SJCRH30 (cell line): Measurements from ENCODE around the gene VARS2. TPM values are rescaled to one million over a fixed set of nuclear protein-coding genes. Genes with fewer than 3 reads are reported as not detected.
"Not testable (repeated sequence)": the region's sequence is repeated elsewhere in the genome, so short reads cannot be mapped to it uniquely, and the experiment has no call there.

Source experiments
- DNase-seq, 2 experiments: peaks; one replicate each; pipeline ENCODE4 v3.0.0-alpha.2; 2015 to 2020
- H3K27ac ChIP-seq: fragments of 250-450 bp; sonication (Bioruptor Pico); 2 replicates; pipeline ENCODE4 v1.5.1; 2020; ENCODE audit warnings: mild to moderate bottlenecking, moderate library complexity
- H3K27me3 ChIP-seq: fragments of 250-450 bp; sonication (Bioruptor Pico); 2 replicates; pipeline ENCODE4 v1.5.1; 2020; ENCODE audit warnings: mild to moderate bottlenecking, moderate library complexity
- H3K36me3 ChIP-seq: fragments of 250-450 bp; sonication (Bioruptor Pico); 2 replicates; pipeline ENCODE4 v1.5.1; 2020; ENCODE audit warnings: mild to moderate bottlenecking, moderate library complexity
- H3K4me1 ChIP-seq: fragments of 250-450 bp; sonication (Bioruptor Pico); 2 replicates; pipeline ENCODE4 v1.5.1; 2020; ENCODE audit warnings: mild to moderate bottlenecking, moderate library complexity
- H3K4me3 ChIP-seq: fragments of 250-450 bp; sonication (Bioruptor Pico); 2 replicates; pipeline ENCODE4 v1.5.1; 2020; ENCODE audit warnings: mild to moderate bottlenecking, moderate library complexity
- H3K9me3 ChIP-seq: fragments of 250-450 bp; sonication (Bioruptor Pico); replicated peaks from 2 replicates; pipeline ENCODE4 v1.5.1; 2020; ENCODE audit warnings: mild to moderate bottlenecking, moderate library complexity
- total RNA-seq: library from RNA; depleted of rRNA; stranded (reverse); fragments of >200 nt; shearing (Covaris generic); gene quantifications from 2 replicates; pipeline ENCODE4 v1.2.3, GENCODE V29; 2014

Gene VARS2
- total RNA-seq, 1 experiment from 2014 or later: 21.3 TPM

DNA sequence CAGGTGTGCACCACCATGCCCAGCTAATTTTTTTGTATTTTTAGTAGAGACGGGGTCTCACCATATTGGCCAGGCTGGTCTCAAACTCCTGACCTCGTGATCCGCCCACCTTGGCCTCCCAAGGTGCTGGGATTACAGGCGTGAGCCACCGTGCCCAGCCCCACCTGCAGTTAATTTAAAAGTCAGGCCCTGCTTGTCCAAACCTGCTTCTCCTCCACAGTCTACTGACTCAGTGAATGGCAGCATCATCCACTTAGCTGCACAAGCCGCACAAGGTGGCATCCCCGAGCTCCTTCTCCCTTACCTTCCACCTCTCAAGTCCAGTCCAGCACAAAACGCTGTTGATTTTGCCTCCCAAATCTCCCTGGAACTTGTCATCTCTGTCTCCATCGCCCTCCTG is 11.8 kb upstream of the VARS2 start:
- not testable (repeated sequence) for H3K4me3 ChIP-seq, H3K4me1 ChIP-seq, H3K27ac ChIP-seq, H3K27me3 ChIP-seq, H3K9me3 ChIP-seq, DNase-seq
- peaks cover 25% of the 10 kb centered on the region for H3K36me3 ChIP-seq

DNA sequence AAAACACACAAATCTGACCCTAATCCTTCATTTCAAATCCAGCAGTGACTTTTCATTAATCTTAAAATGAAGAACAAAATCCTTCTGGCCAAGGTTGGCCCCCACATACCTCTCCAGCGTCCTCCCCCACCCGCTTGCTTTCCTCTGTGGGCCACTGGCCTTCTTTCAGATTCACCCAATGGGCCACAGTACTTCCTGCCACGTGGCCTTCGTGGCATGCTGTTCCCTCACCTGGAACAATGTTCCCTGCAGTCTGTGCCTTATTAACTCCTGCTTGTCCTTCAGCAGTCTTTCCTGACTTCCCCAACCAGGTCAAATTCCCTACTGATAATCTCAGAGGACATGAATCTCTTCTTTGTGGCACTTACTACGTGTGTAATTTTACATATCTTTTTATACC is 11.3 kb upstream of the VARS2 start:
- Histone ChIP-seq H3K9me3 (no peaks in the 10 kb centered on the region), H3K4me3 (no peak overlapping the region), H3K36me3 (peaks cover 20% of the 10 kb centered on the region), H3K27me3 (no peaks in the 10 kb centered on the region), H3K4me1 (no peaks in the 10 kb centered on the region), H3K27ac (no peak overlapping the region)
- DNase-seq: no peak

DNA sequence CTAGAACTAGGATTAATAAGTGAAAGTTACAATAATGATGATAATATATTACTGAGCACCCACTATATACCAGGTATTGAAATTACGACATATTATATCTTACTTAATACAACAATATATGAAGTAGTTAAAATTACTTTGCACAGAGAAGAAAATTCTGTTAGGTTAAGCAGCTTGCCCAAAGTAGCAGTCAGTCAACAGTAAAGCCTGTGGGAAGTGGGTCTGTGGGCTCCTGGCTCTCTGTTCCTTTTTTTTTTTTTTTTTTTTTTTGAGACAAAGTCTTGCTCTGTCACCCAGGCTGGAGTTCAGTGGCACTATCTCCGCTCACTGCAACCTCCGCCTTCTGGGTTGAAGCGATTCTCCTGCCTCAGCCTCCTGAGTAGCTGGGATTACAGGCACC is 10.8 kb upstream of the VARS2 start:
- H3K27ac ChIP-seq: no peak overlapping the region
- no peak overlapping the region for H3K4me3 ChIP-seq
- no peaks in the 10 kb centered on the region for H3K4me1 ChIP-seq
- no peaks in the 10 kb centered on the region for H3K27me3 ChIP-seq
- no peaks in the 10 kb centered on the region for H3K9me3 ChIP-seq
- H3K36me3 ChIP-seq: peaks cover 15% of the 10 kb centered on the region
- DNase-seq: no peak

DNA sequence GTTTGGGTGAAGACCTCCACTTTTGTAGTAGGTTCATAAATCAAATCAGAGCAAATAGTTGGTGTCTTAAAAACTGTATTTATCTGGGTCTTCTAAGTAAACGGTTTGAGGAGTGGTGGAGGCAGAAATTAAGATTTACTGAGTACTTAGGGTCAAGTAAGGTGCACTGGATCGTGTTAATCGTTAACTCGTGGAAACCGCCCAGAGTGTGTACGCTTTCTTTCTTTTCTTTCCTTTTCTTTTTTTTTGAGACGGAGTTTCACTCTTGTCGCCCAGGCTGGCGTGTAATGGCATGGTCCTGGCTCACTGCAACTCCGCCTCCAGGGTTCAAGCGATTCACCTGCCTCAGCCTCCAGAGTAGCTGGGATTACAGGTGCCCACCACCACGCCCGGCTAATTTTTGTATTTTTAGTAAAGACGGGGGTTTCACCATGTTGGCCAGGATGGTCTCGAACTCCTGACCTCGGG is 6.7 kb upstream of the VARS2 start:
- not testable (repeated sequence) for H3K9me3 ChIP-seq, H3K4me1 ChIP-seq, H3K36me3 ChIP-seq, H3K27ac ChIP-seq, H3K27me3 ChIP-seq, DNase-seq
- peak overlapping the region; percentile 81 for H3K4me3 ChIP-seq

DNA sequence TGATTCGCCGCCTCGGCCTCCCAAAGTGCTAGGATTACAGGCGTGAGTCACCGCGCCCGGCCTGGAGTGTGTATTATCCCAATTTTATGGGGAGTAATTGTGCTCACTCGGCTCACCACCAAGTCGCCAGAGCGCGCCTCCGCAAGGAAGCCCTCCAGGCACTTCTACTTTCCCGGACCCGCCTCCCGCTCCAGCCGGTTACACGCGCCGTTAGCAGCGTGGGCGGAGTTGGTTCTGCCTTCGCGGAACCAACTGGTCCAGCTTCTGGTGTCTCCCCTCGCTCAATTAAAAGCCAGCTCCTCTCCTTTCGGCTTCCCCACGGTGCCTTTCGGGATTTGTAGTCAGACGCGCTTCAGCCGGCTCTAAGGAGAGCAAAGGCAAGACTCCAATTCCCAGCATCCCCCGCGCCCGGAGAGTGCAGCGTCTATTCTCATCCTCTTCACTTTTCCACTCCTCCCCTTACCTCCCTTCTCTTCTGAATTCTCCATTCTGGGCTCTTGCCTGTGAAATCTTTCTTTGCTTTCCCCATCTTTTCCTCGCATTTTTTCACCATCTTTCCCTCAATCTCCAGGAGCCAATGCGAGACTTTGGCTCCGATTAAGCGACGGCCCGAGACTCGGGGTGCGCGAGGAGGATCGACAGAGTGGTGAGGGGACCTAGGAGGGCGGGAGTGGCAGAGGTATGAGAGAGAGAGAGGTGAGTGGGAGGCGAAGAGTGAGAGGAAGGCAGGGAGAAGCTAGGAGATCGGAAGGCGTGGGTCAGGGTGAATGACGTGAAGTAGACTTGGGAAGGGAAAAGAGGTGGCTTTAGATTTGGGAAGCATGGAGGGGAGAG is 6.1 kb upstream of the VARS2 start, which contains the start of gene GTF2H4:
TSS of gene GTF2H4 (plus strand) at position 450 of the 834 bp plus-strand sequence.
- no peaks in the 10 kb centered on the region; the same call in none of the 2 replicates for H3K36me3 ChIP-seq
- peak; percentile 97 to 99 for DNase-seq
- no peaks in the 10 kb centered on the region for H3K4me1 ChIP-seq
- H3K27me3 ChIP-seq: no peaks in the 10 kb centered on the region
- peak within 1 kb of the TSS; percentile 81 for H3K4me3 ChIP-seq
- no peaks in the 10 kb centered on the region for H3K9me3 ChIP-seq
- H3K27ac ChIP-seq: peak within 1 kb of the TSS; percentile 28; the same call in 1 of the 2 replicates

DNA sequence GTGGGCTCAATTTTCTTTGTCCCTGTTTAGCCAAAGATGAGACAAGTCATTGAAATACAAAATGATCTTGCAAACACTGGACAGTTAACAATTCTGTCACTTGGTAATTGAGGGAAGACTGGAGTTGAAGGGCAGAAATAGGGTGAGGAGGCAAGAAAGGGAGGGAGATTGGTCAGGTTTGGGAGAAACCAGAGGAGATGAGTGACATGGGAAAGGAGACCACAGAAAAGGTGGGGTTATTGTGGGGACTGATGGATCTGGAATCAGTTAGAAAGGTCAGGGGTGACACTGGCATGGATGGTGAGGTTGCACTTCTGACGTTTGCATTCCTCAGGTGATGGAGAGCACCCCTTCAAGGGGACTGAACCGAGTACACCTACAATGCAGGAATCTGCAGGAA is 5.3 kb upstream of the VARS2 start:
- Histone ChIP-seq H3K4me3 (peak overlapping the region; percentile 81), H3K36me3 (no peaks in the 10 kb centered on the region; the same call in none of the 2 replicates), H3K27ac (no peak overlapping the region), H3K9me3 (no peaks in the 10 kb centered on the region), H3K4me1 (no peaks in the 10 kb centered on the region), H3K27me3 (no peaks in the 10 kb centered on the region)
- no peak for DNase-seq

DNA sequence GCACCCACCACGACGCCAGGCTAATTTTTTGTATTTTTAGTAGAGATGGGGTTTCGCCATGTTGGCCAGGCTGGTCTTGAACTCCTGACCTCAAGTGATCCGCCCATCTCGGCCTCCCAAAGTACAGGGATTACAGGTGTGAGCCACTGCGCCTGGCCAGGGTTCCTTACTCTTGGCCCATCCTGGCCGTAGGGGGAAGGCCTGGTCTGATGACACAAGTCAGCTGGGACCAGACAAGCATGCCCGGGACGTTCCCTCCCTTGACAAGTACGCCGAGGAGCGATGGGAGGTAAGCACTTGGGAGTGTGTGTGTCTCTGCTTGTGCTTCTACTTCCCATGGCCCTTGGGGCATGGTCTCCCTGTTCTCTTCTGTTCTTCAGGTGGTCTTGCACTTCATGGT is 3.6 kb upstream of the VARS2 start:
- H3K27me3 ChIP-seq, H3K4me1 ChIP-seq, DNase-seq, H3K27ac ChIP-seq, H3K36me3 ChIP-seq, H3K9me3 ChIP-seq, H3K4me3 ChIP-seq: not testable (repeated sequence)

DNA sequence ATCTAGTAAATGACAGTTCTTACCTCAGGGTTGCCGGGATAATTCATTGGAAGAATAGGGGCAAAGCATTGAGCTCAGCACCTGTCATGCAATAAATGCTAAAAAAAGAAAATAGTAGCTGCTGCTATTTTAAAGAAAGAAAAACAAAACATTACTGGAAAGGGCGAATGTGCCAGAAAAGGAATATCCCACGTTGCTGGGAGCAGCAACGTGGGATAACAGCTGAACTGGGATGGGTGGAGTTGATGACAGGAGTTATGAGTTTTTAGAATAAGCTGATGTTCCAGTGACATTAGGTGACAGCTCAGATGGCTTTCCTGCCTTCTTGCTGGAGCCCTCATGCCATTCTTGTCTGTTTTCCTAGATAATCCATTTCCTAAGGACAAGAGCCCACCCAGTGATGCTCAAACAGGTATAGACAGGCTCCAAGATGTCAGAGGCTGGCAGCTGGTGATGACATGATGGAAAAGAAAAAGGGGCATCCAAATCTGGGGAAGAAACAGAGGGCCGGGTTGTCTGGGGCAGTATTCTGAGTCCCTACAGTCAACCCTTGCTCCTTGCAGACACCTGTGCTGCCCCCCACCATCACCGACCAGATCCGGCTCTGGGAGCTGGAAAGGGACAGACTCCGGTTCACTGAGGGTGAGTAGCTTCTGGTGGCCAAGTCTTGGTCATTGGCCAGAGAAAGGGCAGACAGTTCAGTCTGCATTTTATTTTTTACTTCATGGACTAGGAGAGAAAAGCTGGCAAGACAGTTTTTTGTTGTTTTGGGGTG is 1.1 kb upstream of the VARS2 start:
- H3K27ac ChIP-seq: no peak overlapping the region
- DNase-seq: no peak
- H3K4me1 ChIP-seq: peaks cover 7% of the 10 kb centered on the region
- no peak overlapping the region for H3K4me3 ChIP-seq
- H3K27me3 ChIP-seq: no peaks in the 10 kb centered on the region
- no peaks in the 10 kb centered on the region for H3K9me3 ChIP-seq
- H3K36me3 ChIP-seq: peaks cover 3% of the 10 kb centered on the region

DNA sequence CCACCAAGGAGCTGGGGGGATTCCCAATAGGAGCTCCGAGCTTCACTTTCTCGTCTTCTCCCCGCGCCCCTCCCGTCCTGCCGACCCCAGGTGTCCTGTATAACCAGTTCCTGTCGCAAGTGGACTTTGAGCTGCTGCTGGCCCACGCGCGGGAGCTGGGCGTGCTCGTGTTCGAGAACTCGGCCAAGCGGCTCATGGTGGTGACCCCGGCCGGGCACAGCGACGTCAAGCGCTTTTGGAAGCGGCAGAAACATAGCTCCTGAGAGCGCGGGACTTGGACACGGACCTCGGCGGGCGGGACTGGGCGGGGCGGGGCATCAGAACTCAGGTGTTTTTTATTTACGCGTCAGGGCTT is 340 bp upstream of the VARS2 start:
- Histone ChIP-seq H3K4me1 (peaks cover 7% of the 10 kb centered on the region), H3K4me3 (no peak overlapping the region), H3K27me3 (no peaks in the 10 kb centered on the region), H3K9me3 (no peaks in the 10 kb centered on the region), H3K27ac (no peak overlapping the region), H3K36me3 (peaks cover 3% of the 10 kb centered on the region)
- DNase-seq: no peak

DNA sequence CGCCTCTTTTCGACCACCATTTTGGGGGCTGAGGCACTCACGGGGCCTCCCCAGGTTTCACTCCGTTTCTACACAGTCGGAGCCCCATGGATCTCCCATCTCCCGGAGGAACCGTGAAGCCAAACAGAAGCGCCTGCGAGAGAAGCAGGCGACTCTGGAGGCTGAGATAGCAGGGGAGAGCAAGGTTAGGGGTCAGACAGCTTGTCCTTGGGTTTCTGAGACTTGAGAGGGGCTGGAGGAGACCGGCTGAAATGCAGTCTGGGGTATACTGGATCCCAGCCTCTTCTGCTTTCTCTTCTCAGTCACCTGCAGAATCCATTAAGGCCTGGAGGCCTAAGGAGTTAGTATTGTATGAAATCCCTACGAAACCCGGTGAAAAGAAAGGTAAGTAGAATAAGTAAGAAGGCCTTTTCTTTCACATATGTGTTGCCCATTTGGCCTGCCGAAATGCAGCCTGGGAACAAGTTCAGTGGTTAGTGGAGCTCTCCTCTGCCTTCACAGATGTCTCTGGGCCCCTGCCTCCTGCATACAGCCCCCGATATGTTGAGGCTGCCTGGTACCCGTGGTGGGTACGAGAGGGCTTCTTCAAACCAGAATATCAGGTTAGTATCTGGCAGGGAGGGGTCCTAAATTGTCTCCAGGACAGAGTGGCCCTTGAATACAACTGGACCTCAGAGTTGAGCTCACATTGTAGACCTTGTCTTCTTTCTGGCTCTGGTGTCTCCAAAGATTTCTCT is 984 bp downstream of the VARS2 start:
- Histone ChIP-seq H3K27me3 (no peaks in the 10 kb centered on the region), H3K4me1 (peaks cover 7% of the 10 kb centered on the region), H3K4me3 (peak overlapping the region; percentile 64), H3K9me3 (no peaks in the 10 kb centered on the region), H3K27ac (peak overlapping the region; percentile 76), H3K36me3 (peaks cover 3% of the 10 kb centered on the region)
- DNase-seq: peak in 1 of 2 experiments; percentile 7

DNA sequence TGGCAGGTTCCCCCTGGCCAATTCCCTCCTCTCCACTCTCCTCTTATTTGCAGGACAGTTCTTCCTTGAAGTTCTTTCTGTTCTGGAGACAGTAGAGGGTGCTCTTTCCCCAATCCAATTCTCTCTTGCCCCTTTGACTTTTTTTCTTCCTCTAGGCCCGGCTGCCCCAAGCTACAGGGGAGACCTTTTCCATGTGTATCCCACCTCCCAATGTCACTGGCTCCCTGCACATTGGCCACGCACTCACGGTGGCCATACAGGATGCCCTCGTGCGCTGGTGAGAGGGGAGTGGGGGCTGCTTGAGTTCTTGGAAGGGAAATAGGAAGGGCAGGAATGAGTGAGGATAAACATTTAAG is 1.5 kb downstream of the VARS2 start:
- no peak overlapping the region for H3K27ac ChIP-seq
- no peaks in the 10 kb centered on the region for H3K27me3 ChIP-seq
- peak; percentile 36 to 72 for DNase-seq
- no peaks in the 10 kb centered on the region for H3K9me3 ChIP-seq
- no peak overlapping the region for H3K4me3 ChIP-seq
- H3K36me3 ChIP-seq: peaks cover 8% of the 10 kb centered on the region
- peaks cover 7% of the 10 kb centered on the region for H3K4me1 ChIP-seq

DNA sequence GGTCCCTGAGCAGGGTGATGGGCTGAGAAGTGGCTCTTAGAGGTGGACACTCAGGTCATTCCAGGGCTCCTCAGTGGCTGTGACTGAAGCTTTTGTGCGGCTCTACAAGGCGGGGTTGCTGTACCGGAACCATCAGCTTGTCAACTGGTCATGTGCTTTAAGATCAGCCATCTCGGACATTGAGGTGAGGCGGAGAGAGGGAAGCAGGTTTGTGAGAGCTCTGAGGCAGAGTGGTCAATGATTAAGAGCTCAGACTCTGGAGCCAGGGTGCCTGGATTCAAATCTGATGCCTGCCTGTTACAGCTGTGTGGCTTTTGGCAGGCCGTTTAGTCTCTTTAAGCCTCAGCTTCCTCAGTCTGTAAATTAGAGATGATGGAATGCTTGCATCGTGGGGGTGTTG is 3.0 kb downstream of the VARS2 start:
- Histone ChIP-seq H3K27me3 (no peaks in the 10 kb centered on the region), H3K4me3 (no peak overlapping the region), H3K36me3 (peaks cover 12% of the 10 kb centered on the region), H3K4me1 (peaks cover 7% of the 10 kb centered on the region), H3K9me3 (no peaks in the 10 kb centered on the region), H3K27ac (no peak overlapping the region)
- no peak for DNase-seq

DNA sequence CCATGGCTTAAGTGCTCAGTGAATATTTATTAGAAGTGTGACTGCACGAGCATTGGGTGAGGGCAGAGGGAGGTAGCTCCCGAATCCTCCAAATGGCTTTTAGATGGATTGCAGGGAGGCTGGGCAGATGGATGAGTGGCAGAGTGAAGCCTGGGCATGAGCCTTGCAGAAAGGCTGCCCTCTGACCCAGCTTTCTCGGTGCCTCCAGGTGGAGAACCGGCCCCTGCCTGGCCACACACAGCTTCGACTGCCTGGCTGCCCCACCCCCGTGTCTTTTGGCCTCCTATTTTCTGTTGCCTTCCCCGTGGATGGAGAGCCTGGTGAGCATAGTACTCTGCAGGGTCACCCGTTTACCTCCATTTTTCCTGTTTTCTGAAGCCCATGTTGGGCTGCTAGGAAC is 3.4 kb downstream of the VARS2 start:
- H3K27ac ChIP-seq: no peak overlapping the region
- DNase-seq: no peak
- no peaks in the 10 kb centered on the region for H3K9me3 ChIP-seq
- H3K27me3 ChIP-seq: no peaks in the 10 kb centered on the region
- peaks cover 7% of the 10 kb centered on the region for H3K4me1 ChIP-seq
- no peak overlapping the region for H3K4me3 ChIP-seq
- H3K36me3 ChIP-seq: peaks cover 12% of the 10 kb centered on the region

DNA sequence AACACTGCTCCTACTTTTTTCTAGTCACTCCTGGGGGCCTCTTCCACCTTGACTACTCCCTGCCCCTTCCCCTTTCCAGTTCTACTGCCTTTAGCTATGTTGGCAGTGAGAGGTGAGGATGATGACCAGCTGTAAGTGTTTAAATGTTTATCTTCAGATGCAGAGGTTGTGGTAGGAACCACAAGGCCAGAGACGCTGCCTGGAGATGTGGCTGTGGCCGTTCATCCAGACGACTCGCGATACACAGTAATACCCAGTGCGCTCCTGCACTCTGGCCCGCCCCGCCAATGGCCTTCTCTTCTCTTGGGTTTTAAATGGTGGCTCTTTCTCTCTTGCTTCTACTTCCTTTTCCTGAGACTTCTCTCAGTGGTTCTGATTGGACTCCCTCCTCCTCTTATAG is 4.6 kb downstream of the VARS2 start:
- no peaks in the 10 kb centered on the region for H3K27me3 ChIP-seq
- H3K4me1 ChIP-seq: peaks cover 7% of the 10 kb centered on the region
- H3K27ac ChIP-seq: no peak overlapping the region
- H3K4me3 ChIP-seq: no peak overlapping the region
- no peak for DNase-seq
- H3K36me3 ChIP-seq: peaks cover 12% of the 10 kb centered on the region
- no peaks in the 10 kb centered on the region for H3K9me3 ChIP-seq

DNA sequence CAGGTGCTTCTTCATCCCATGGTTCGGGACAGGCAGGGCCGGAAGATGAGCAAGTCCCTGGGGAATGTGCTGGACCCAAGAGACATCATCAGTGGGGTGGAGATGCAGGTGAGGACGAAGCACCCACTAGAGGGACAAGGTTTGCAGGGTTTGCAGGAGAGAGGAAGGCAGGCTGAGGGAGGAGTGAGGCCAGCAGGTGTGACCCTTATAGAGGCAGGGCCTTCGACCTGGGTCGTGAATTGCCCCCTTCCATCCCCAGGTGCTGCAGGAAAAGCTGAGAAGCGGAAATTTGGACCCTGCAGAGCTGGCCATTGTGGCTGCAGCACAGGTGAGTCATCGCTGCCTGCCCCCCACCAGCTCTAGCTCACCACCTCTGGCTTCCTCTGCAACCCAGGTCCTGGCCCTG is 8.4 kb downstream of the VARS2 start:
- Histone ChIP-seq H3K9me3 (no peaks in the 10 kb centered on the region), H3K4me3 (no peak overlapping the region), H3K27me3 (no peaks in the 10 kb centered on the region), H3K27ac (no peak overlapping the region), H3K36me3 (peaks cover 23% of the 10 kb centered on the region), H3K4me1 (no peaks in the 10 kb centered on the region)
- DNase-seq: no peak
